H1 (cell line): ENCODE data around the gene TEDC1. TPM values are rescaled to one million over a fixed set of nuclear protein-coding genes. Genes with fewer than 3 reads are reported as not detected.

Experiments used
- CTCF ChIA-PET: fragments of 300-600 bp; sonication (Branson Sonifier 250); formaldehyde crosslinking; loops from one replicate; lab custom pipeline; 2021; ENCODE audit not compliant: partially characterized antibody; lab: Charles Lee
- POLR2A ChIA-PET: fragments of 300-600 bp; sonication (Branson Sonifier 250); formaldehyde crosslinking; loops from one replicate; lab custom pipeline; 2021; ENCODE audit warnings: inconsistent platforms; ENCODE audit not compliant: partially characterized antibody; lab: Charles Lee
- DNase-seq, 2 experiments: peaks; one replicate each; pipeline versions ENCODE4 v3.0.0 to v3.0.0-alpha.2; 2010 to 2022; ENCODE audit warnings: low spot score in 2 of 2, low read depth in 1 of 2, mixed read lengths in 1 of 2
- FAIRE-seq: peaks from 2 replicates; lab custom pipeline; 2011; peaks lifted over from hg19 to GRCh38; lab: Jason Lieb, UNC
- H2AFZ ChIP-seq: 2 replicates; pipeline ENCODE4 v1.8.1; 2012; ENCODE audit warnings: low read length, inconsistent platforms
- H2AK5ac ChIP-seq: 2 replicates; pipeline ENCODE4 v1.6.1; 2013; ENCODE audit warnings: low read depth, low read length
- H2BK120ac ChIP-seq: replicated peaks from 2 replicates; pipeline ENCODE3; 2013; ENCODE audit warnings: low read depth, low read length, inconsistent platforms
- H2BK12ac ChIP-seq: 2 replicates; pipeline ENCODE4 v1.6.1; 2013; ENCODE audit warnings: low read depth, low read length
- H2BK15ac ChIP-seq: 2 replicates; pipeline ENCODE4 v1.6.1; 2013; ENCODE audit warnings: low read length
- H2BK20ac ChIP-seq: 2 replicates; pipeline ENCODE4 v1.6.1; 2013; ENCODE audit warnings: low read length
- H2BK5ac ChIP-seq: 2 replicates; pipeline ENCODE4 v1.6.1; 2013; ENCODE audit warnings: low read depth, low read length
- H3K14ac ChIP-seq: 2 replicates; pipeline ENCODE4 v1.6.1; 2013; ENCODE audit warnings: inconsistent platforms; ENCODE audit not compliant: insufficient read length
- H3K18ac ChIP-seq: 2 replicates; pipeline ENCODE4 v1.6.1; 2013; ENCODE audit warnings: low read length; ENCODE audit errors: extremely low read depth
- H3K23ac ChIP-seq: 2 replicates; pipeline ENCODE4 v1.6.1; 2013; ENCODE audit warnings: inconsistent platforms; ENCODE audit not compliant: insufficient read length
- H3K23me2 ChIP-seq: 2 replicates; pipeline ENCODE4 v1.6.1; 2013; ENCODE audit warnings: low read depth, low read length
- H3K27ac ChIP-seq: 2 replicates; pipeline ENCODE4 v1.6.1; 2011; ENCODE audit warnings: low read depth, low read length, inconsistent platforms
- H3K27me3 ChIP-seq, 4 experiments: replicated peaks in 1 of 4; 1 replicate in 1 of 4; 2 replicates in 3 of 4; pipeline versions ENCODE4 v1.6.1 to v1.8.1; 2011 to 2013; ENCODE audit warnings: low read length in 3 of 4, mild to moderate bottlenecking in 3 of 4, inconsistent platforms in 2 of 4, mixed read lengths in 2 of 4, moderate library complexity in 1 of 4; ENCODE audit not compliant: control insufficient read depth in 3 of 4, insufficient read depth in 3 of 4; ENCODE audit errors: extremely low read depth in 1 of 4
- H3K36me3 ChIP-seq, 4 experiments: 2 replicates each; pipeline versions ENCODE4 v1.6.1 to v1.8.1; 2011 to 2013; ENCODE audit warnings: mild to moderate bottlenecking in 4 of 4, low read length in 3 of 4, moderate library complexity in 2 of 4, control low read depth in 1 of 4, inconsistent platforms in 1 of 4; ENCODE audit not compliant: insufficient read depth in 4 of 4, control insufficient read depth in 2 of 4
- H3K4ac ChIP-seq: replicated peaks from 2 replicates; pipeline ENCODE3; 2013; ENCODE audit warnings: low read length, low read depth, mixed read lengths, inconsistent platforms; ENCODE audit not compliant: insufficient read length
- H3K4me1 ChIP-seq, 4 experiments: replicated peaks in 1 of 4; 1 replicate in 1 of 4; 2 replicates in 3 of 4; pipeline versions ENCODE4 v1.6.1 to v1.8.1; 2011 to 2013; ENCODE audit warnings: low read length in 3 of 4, inconsistent platforms in 2 of 4, mixed read lengths in 1 of 4; ENCODE audit not compliant: insufficient read depth in 4 of 4, control insufficient read depth in 3 of 4
- H3K4me2 ChIP-seq, 2 experiments: 2 replicates each; pipeline versions ENCODE4 v1.6.1 to v1.8.1; 2011 to 2013; ENCODE audit warnings: low read depth in 2 of 2, low read length in 2 of 2, control low read depth in 1 of 2, inconsistent platforms in 1 of 2, mild to moderate bottlenecking in 1 of 2; ENCODE audit not compliant: insufficient read depth in 1 of 2
- H3K4me3 ChIP-seq, 4 experiments: fragments of 200-600, 300-600 bp in 1 of 4; sonication (generic), shearing (Covaris generic), sonication (Bioruptor Twin) in 1 of 4; 2 replicates each; pipeline versions ENCODE4 v1.5.1 to v1.8.1; 2011 to 2016; ENCODE audit warnings: low read length in 4 of 4, low read depth in 3 of 4, control low read depth in 2 of 4, inconsistent platforms in 2 of 4, mild to moderate bottlenecking in 2 of 4, mixed read lengths in 1 of 4, moderate library complexity in 1 of 4; ENCODE audit not compliant: insufficient read depth in 2 of 4; ENCODE audit errors: extremely low read depth in 1 of 4
- H3K56ac ChIP-seq: replicated peaks from 2 replicates; pipeline ENCODE3; 2013; ENCODE audit warnings: low read depth, mild to moderate bottlenecking, mixed read lengths, low read length, inconsistent platforms; ENCODE audit not compliant: insufficient read length
- H3K79me1 ChIP-seq: 2 replicates; pipeline ENCODE4 v1.6.1; 2013; ENCODE audit warnings: low read depth, low read length, control low read depth
- H3K79me2 ChIP-seq, 2 experiments: 2 replicates each; pipeline versions ENCODE4 v1.6.1 to v1.8.1; 2012 to 2013; ENCODE audit warnings: low read length in 2 of 2, mild to moderate bottlenecking in 2 of 2, inconsistent platforms in 1 of 2; ENCODE audit not compliant: insufficient read depth in 2 of 2, control insufficient read depth in 1 of 2
- H3K9ac ChIP-seq, 4 experiments: replicated peaks in 1 of 4; 1 replicate in 1 of 4; 2 replicates in 3 of 4; pipeline versions ENCODE4 v1.6.1 to v1.8.1; 2011 to 2013; ENCODE audit warnings: low read depth in 3 of 4, low read length in 3 of 4, control low read depth in 2 of 4, mild to moderate bottlenecking in 2 of 4, moderate library complexity in 2 of 4, inconsistent platforms in 1 of 4; ENCODE audit errors: extremely low read depth in 1 of 4
- H3K9me3 ChIP-seq, 2 experiments: 2 replicates each; pipeline versions ENCODE4 v1.6.1 to v1.8.1; 2012 to 2013; ENCODE audit warnings: mild to moderate bottlenecking in 2 of 2, moderate library complexity in 2 of 2, control low read depth in 1 of 2, inconsistent platforms in 1 of 2, low read depth in 1 of 2, low read length in 1 of 2, mixed read lengths in 1 of 2; ENCODE audit not compliant: insufficient read depth in 2 of 2
- H4K20me1 ChIP-seq, 2 experiments: replicated peaks in 1 of 2; 2 replicates each; pipeline versions ENCODE3 to v1.8.1; 2011 to 2013; ENCODE audit warnings: inconsistent platforms in 2 of 2, low read length in 2 of 2, mild to moderate bottlenecking in 1 of 2; ENCODE audit not compliant: insufficient read depth in 2 of 2, control insufficient read depth in 1 of 2
- H4K5ac ChIP-seq: 2 replicates; pipeline ENCODE4 v1.6.1; 2013; ENCODE audit warnings: low read length, low read depth, mixed read lengths, inconsistent platforms; ENCODE audit not compliant: insufficient read length
- H4K8ac ChIP-seq: 2 replicates; pipeline ENCODE4 v1.8.0; 2013; ENCODE audit warnings: mild to moderate bottlenecking, moderate library complexity, low read length, inconsistent platforms; ENCODE audit not compliant: insufficient read depth; ENCODE audit errors: extremely low read depth
- H4K91ac ChIP-seq: replicated peaks from 2 replicates; pipeline ENCODE3; 2013; ENCODE audit warnings: low read length, mixed read lengths, inconsistent platforms; ENCODE audit not compliant: insufficient read length
- ATF3 ChIP-seq: IDR thresholded peaks from 2 replicates; pipeline ENCODE4 v1.6.1; 2011; ENCODE audit warnings: low read depth, mild to moderate bottlenecking, low read length; ENCODE audit not compliant: insufficient read depth
- BACH1 ChIP-seq: IDR thresholded peaks from 2 replicates; pipeline ENCODE4 v1.6.1; 2012; ENCODE audit warnings: low read length, improper control_type of control experiment
- CBX8 ChIP-seq: fragments of 300-800, 300-1000 bp; sonication (generic); IDR thresholded peaks from 2 replicates; pipeline ENCODE4 v1.7.1; 2016; ENCODE audit warnings: low read depth, low read length, borderline replicate concordance
- CEBPB ChIP-seq: IDR thresholded peaks from 2 replicates; pipeline ENCODE4 v1.6.1; 2012; ENCODE audit warnings: low read depth, low read length
- CHD1 ChIP-seq: IDR thresholded peaks from 2 replicates; pipeline ENCODE4 v1.6.1; 2012; ENCODE audit warnings: low read depth, low read length, improper control_type of control experiment
- EP300 ChIP-seq, 2 experiments: IDR thresholded peaks; 1 replicate in 1 of 2; 2 replicates in 1 of 2; pipeline ENCODE4 v1.6.1; 2011 to 2012; ENCODE audit warnings: low read depth in 2 of 2, low read length in 2 of 2, mild to moderate bottlenecking in 2 of 2, borderline replicate concordance in 1 of 2, inconsistent platforms in 1 of 2, moderate library complexity in 1 of 2
- GTF2F1 ChIP-seq: IDR thresholded peaks from 2 replicates; pipeline ENCODE4 v1.6.1; 2012; ENCODE audit warnings: low read depth, low read length, improper control_type of control experiment, borderline replicate concordance
- RAD21 ChIP-seq, 2 experiments: IDR thresholded peaks in 1 of 2; conservative IDR thresholded peaks in 1 of 2; 2 replicates each; pipeline ENCODE4 v1.6.1; 2011; ENCODE audit warnings: low read depth in 2 of 2, low read length in 2 of 2, improper control_type of control experiment in 1 of 2, inconsistent platforms in 1 of 2, mild to moderate bottlenecking in 1 of 2, moderate library complexity in 1 of 2
- RNF2 ChIP-seq: fragments of 200-900, 300-1000 bp; sonication (generic); IDR thresholded peaks from 2 replicates; pipeline ENCODE4 v1.7.1; 2016; ENCODE audit warnings: borderline replicate concordance, low read depth, mild to moderate bottlenecking, antibody characterized with exemption, low read length; ENCODE audit not compliant: poor library complexity, severe bottlenecking; ENCODE audit errors: missing control alignments
- SAP30 ChIP-seq: fragments of 300-600 bp; sonication (generic); IDR thresholded peaks from 2 replicates; pipeline ENCODE4 v1.7.1; 2012; ENCODE audit warnings: low read length, moderate library complexity, mild to moderate bottlenecking, inconsistent platforms; ENCODE audit not compliant: insufficient read depth, insufficient replicate concordance
- SP4 ChIP-seq: IDR thresholded peaks from 2 replicates; pipeline ENCODE4 v1.6.1; 2012; ENCODE audit warnings: low read length, inconsistent platforms
- TAF1 ChIP-seq: IDR thresholded peaks from 2 replicates; pipeline ENCODE4 v1.6.1; 2011; ENCODE audit warnings: mild to moderate bottlenecking, low read depth, low read length
- TEAD4 ChIP-seq: IDR thresholded peaks from 2 replicates; pipeline ENCODE4 v1.6.1; 2012; ENCODE audit warnings: low read depth, low read length, inconsistent platforms, mixed read lengths
- WGBS, 2 experiments: shearing (Covaris generic) in 1 of 2; methylation state at CpG; one replicate each; pipeline versions ENCODE4 v1.1.6 to v1.1.7; 2013 to 2015; ENCODE audit warnings: low lambda C conversion rate in 2 of 2, mixed read lengths in 2 of 2, inconsistent platforms in 1 of 2, low coverage in 1 of 2, missing lambda C conversion rate in 1 of 2; ENCODE audit not compliant: insufficient replicate concordance in 2 of 2, insufficient coverage in 1 of 2, insufficient read length in 1 of 2; ENCODE audit errors: extremely low coverage in 1 of 2, missing lambda C conversion rate in 1 of 2; 5-methylcytosine and 5-hydroxymethylcytosine counted together
- polyA plus RNA-seq, 7 experiments: library from polyadenylated mRNA; depleted of rRNA in 3 of 7; stranded (reverse) in 5 of 7; unstranded in 2 of 7; fragments of >200 nt in 5 of 7; fragments of 200-250 nt in 2 of 7; gene quantifications; 1 replicate in 5 of 7; 2 replicates in 1 of 7; 4 replicates in 1 of 7; pipeline versions ENCODE4 v1.2.1 to v1.2.3, GENCODE V29; 2011 to 2013; ENCODE audit warnings: missing spikeins in 2 of 7, mixed read lengths in 2 of 7
- total RNA-seq: library from RNA; stranded (reverse); fragmentation: NEBNext Ultra II Directional; extraction: Animal tissue kit (Norgen Biotek cat#: 25700); gene quantifications from 2 replicates; pipeline ENCODE4 v1.2.1, GENCODE V29; 2021

Gene TEDC1
- total and polyA plus RNA-seq, 2 of the 8 experiments (the other 6 are each of a cell fraction or from before 2014, with no cell fraction given) = 5.6 to 14.8 TPM

- H2BK20ac ChIP-seq = no peak overlapping the region
- ChIA-PET CTCF (interaction anchor here (1.0 to 1.5 kb wide), 3 partner anchors 29 to 78 kb away, joined by 3 to 5 read pairs (median 3); no protein-coding TSS in a partner anchor), POLR2A (interaction anchor here (1.2 to 2.6 kb wide), 3 partner anchors 11 to 28 kb away, joined by 3 to 10 read pairs (median 3); no protein-coding TSS in a partner anchor)
- peaks cover 0 to 15% (median 2%) of the 10 kb centered on the region in 4 experiments; a peak in 4 of 8 replicates for H3K36me3 ChIP-seq
- no peak overlapping the region for H4K8ac ChIP-seq
- H2BK15ac ChIP-seq = no peak overlapping the region
- no peaks in the 10 kb centered on the region for H3K9me3 ChIP-seq
- no peak overlapping the region for H2AK5ac ChIP-seq
- no peak overlapping the region for H3K18ac ChIP-seq
- H2BK12ac ChIP-seq = no peak overlapping the region
- H3K79me2 ChIP-seq = peaks cover 0 to 24% of the 10 kb centered on the region in 2 experiments; a peak in 3 of 4 replicates
- peaks cover 0 to 3% (median 0%) of the 10 kb centered on the region in 4 experiments; a peak in 2 of 7 replicates for H3K4me1 ChIP-seq
- H3K23ac ChIP-seq = no peak overlapping the region
- 79% methylated on average over 17 of the region's 17 CpGs; no CpG with 5 or more reads in 1 of the 2 experiments for WGBS, 2 experiments
- H4K20me1 ChIP-seq = peaks cover 36 to 39% of the 10 kb centered on the region in 2 experiments
- no peaks in the 10 kb centered on the region for H3K27me3 ChIP-seq
- no peak overlapping the region for H2AFZ ChIP-seq
- H3K27ac ChIP-seq = no peak overlapping the region
- FAIRE-seq (no peak), DNase-seq (no peak)
- no peak overlapping the region for H3K4ac ChIP-seq
- no peak overlapping the region for H3K4me2 ChIP-seq
- H4K91ac ChIP-seq = no peak overlapping the region
- no peak overlapping the region for H3K4me3 ChIP-seq
- no peak overlapping the region for H2BK120ac ChIP-seq
- H3K9ac ChIP-seq = no peak overlapping the region
- H3K79me1 ChIP-seq = peaks cover 33% of the 10 kb centered on the region
- no peak overlapping the region for H3K56ac ChIP-seq
- no peak overlapping the region for H3K14ac ChIP-seq
- H4K5ac ChIP-seq = no peak overlapping the region
- no peak overlapping the region for H2BK5ac ChIP-seq
- no peaks in the 10 kb centered on the region for H3K23me2 ChIP-seq
- TF ChIP-seq GTF2F1 (no peak), CEBPB (no peak), EP300 (IDR thresholded peaks at IDR 0.05; ENCODE audit: borderline replicate concordance in 1 of 2, low read depth in 2 of 2, low read length in 2 of 2) (no peak), SAP30 (no peak), RNF2 (no peak), SP4 (no peak), TAF1 (no peak), CHD1 (no peak), BACH1 (no peak), RAD21 (IDR thresholded peaks at IDR 0.05 in 1 of 2, conservative IDR thresholded peaks at IDR 0.05 in 1 of 2; ENCODE audit: low read depth in 2 of 2, low read length in 2 of 2) (no peak), CBX8 (no peak), TEAD4 (no peak), ATF3 (no peak)
Observed at GRCh38 chr14:105442125-105442524, 48.9 kb upstream of the TEDC1 start.
